GM19099 (cell line): Measurements from ENCODE around the gene ATP5PB.

ENCODE experiments used
- POLR2A ChIP-seq: IDR thresholded peaks from 3 replicates; pipeline ENCODE4 v1.6.1; 2011; ENCODE audit warnings: low read depth; ENCODE audit not compliant: insufficient read length; ENCODE audit errors: extremely low read depth

ATP5PB gene

GRCh38 chr1:111483876-111484275, 34.6 kb downstream of the ATP5PB start:
- TF ChIP-seq POLR2A = no peak

GRCh38 chr1:111484391-111485026, 35.2 kb downstream of the ATP5PB start:
- TF ChIP-seq POLR2A = no peak

- TF ChIP-seq POLR2A = no peak
Observed at GRCh38 chr1:111486431-111486830, 37.2 kb downstream of the ATP5PB start.

GRCh38 chr1:111487133-111487532, 37.9 kb downstream of the ATP5PB start:
- TF ChIP-seq POLR2A = no peak

GRCh38 chr1:111488669-111489068, 39.4 kb downstream of the ATP5PB start:
- no peak for TF ChIP-seq POLR2A

- no peak for TF ChIP-seq POLR2A
Observed at GRCh38 chr1:111489604-111490003, 40.3 kb downstream of the ATP5PB start.

GRCh38 chr1:111490220-111490619, 41.0 kb downstream of the ATP5PB start:
- TF ChIP-seq POLR2A = no peak

- TF ChIP-seq POLR2A = no peak
Observed at GRCh38 chr1:111491070-111491469, 41.8 kb downstream of the ATP5PB start.

- TF ChIP-seq POLR2A = no peak
Observed at GRCh38 chr1:111496398-111496797, 47.1 kb downstream of the ATP5PB start.

- TF ChIP-seq POLR2A = no peak
Observed at GRCh38 chr1:111497592-111497991, 48.3 kb downstream of the ATP5PB start.

- no peak for TF ChIP-seq POLR2A
Observed at GRCh38 chr1:111499026-111499785, 49.9 kb downstream of the ATP5PB start.

GRCh38 chr1:111501645-111502044, 52.4 kb downstream of the ATP5PB start:
- no peak for TF ChIP-seq POLR2A

- TF ChIP-seq POLR2A = no peak
Observed at GRCh38 chr1:111503585-111504060, 54.4 kb downstream of the ATP5PB start, which contains the start of the genes ADORA3 and TMIGD3. TSS of gene ADORA3 (minus strand) at chr1:111503633. CDS start at chr1:111503354, 279 bp downstream. TSS of gene TMIGD3 (minus strand) at chr1:111503633. CDS start at chr1:111503354, 279 bp downstream.

- no peak for TF ChIP-seq POLR2A
Observed at GRCh38 chr1:111504097-111504496, 54.8 kb downstream of the ATP5PB start.

GRCh38 chr1:111505641-111506119, 56.4 kb downstream of the ATP5PB start:
- TF ChIP-seq POLR2A = peak; percentile 60

- TF ChIP-seq POLR2A = no peak
Observed at GRCh38 chr1:111506561-111506960, 57.3 kb downstream of the ATP5PB start.
